ENCODE results near the gene KRTAP10-3.
"Not testable (repeated sequence)": the region's sequence is repeated elsewhere in the genome, so short reads cannot be mapped to it uniquely, and the experiment has no call there.

- TF ChIP-seq CTCF (IDR thresholded peaks at IDR 0.05; ENCODE audit: insufficient read depth, low read length, poor library complexity, severe bottlenecking); EZH2phosphoT487 (conservative IDR thresholded peaks at IDR 0.05; ENCODE audit: low read length): not testable (repeated sequence)
Measured at GRCh38 chr21:44591801-44592130, 33.2 kb upstream of the KRTAP10-3 start.
